Measurements from ENCODE around the gene CRISP1. TPM values are rescaled to one million over a fixed set of nuclear protein-coding genes. Genes with fewer than 3 reads are reported as not detected.

Gene CRISP1
- total RNA-seq, 1 experiment from 2014 or later: not detected

GRCh38 chr6:49856282-49856681 is 10.1 kb downstream of the CRISP1 start:
- H3T11ph ChIP-seq (ENCODE audit: low read length): no peak overlapping the region
- H4K8ac ChIP-seq (replicated peaks; ENCODE audit: insufficient read length, low read depth, low read length): no peak overlapping the region
- no peak overlapping the region for H3K27ac ChIP-seq (ENCODE audit: insufficient read length, low read depth, low read length)
- H3K79me2 ChIP-seq (ENCODE audit: insufficient read depth, low read length): no peaks in the 10 kb centered on the region
- H3K56ac ChIP-seq (ENCODE audit: insufficient read length, low read depth, low read length): no peak overlapping the region
- H3K23me2 ChIP-seq (ENCODE audit: insufficient read length, low read depth, low read length, poor library complexity, severe bottlenecking): no peaks in the 10 kb centered on the region
- no peak overlapping the region for H2BK120ac ChIP-seq (ENCODE audit: low read depth, low read length, poor library complexity, severe bottlenecking)
- H3K23ac ChIP-seq (ENCODE audit: insufficient read length, low read depth, low read length): no peak overlapping the region
- no peak for DNase-seq
- Mint-ChIP-seq H3K9me3 (peaks cover 0 to 2% of the 10 kb centered on the region in 2 experiments; a peak in 1 of 5 replicates), H3K36me3 (ENCODE audit: insufficient read depth in 1 of 3, low read depth in 3 of 3) (0 out of 7 replicates have a peak, but pooled peaks cover 0 to under 1% (median 0%) of the 10 kb centered on the region in 3 experiments), H3K27ac (no peak overlapping the region), H3K4me1 (no peaks in the 10 kb centered on the region), H3K4me3 (no peak overlapping the region), H3K27me3 (ENCODE audit: low read depth) (no peaks in the 10 kb centered on the region)
- no peak overlapping the region for H2AFZ ChIP-seq (ENCODE audit: low read length)
- H2BK15ac ChIP-seq (ENCODE audit: low read depth, low read length): no peak overlapping the region
- H3K18ac ChIP-seq (ENCODE audit: insufficient read length, low read depth, low read length): no peak overlapping the region
- H3K9ac ChIP-seq (ENCODE audit: extremely low read depth, insufficient read length, low read length): no peak overlapping the region
- no CpG with 5 or more reads among the region's 2 CpGs for WGBS (ENCODE audit: extremely low coverage, insufficient read length, low lambda C conversion rate)
- no peak overlapping the region for H2BK12ac ChIP-seq (ENCODE audit: insufficient read length, low read depth, low read length)
- no peaks in the 10 kb centered on the region for H3K4me1 ChIP-seq (ENCODE audit: insufficient read depth, low read length)
- H4K91ac ChIP-seq (ENCODE audit: insufficient read length, low read depth, low read length): no peak overlapping the region
- H2BK5ac ChIP-seq (ENCODE audit: insufficient read length, low read length): no peak overlapping the region
- no peak overlapping the region for H3K4ac ChIP-seq (ENCODE audit: low read depth, low read length)
- no peaks in the 10 kb centered on the region for H4K20me1 ChIP-seq (ENCODE audit: control insufficient read depth, insufficient read depth, insufficient read length)
- no peak overlapping the region for H3K14ac ChIP-seq (ENCODE audit: insufficient read depth, low read length)
- no peaks in the 10 kb centered on the region for H3K27me3 ChIP-seq (ENCODE audit: insufficient read depth, low read length)
- no peaks in the 10 kb centered on the region for H3K79me1 ChIP-seq (ENCODE audit: insufficient read depth, low read depth, low read length, poor library complexity, severe bottlenecking)
- no peak overlapping the region for H2BK20ac ChIP-seq (ENCODE audit: low read depth, low read length, poor library complexity, severe bottlenecking)
- TF ChIP-seq, protein P1, sequence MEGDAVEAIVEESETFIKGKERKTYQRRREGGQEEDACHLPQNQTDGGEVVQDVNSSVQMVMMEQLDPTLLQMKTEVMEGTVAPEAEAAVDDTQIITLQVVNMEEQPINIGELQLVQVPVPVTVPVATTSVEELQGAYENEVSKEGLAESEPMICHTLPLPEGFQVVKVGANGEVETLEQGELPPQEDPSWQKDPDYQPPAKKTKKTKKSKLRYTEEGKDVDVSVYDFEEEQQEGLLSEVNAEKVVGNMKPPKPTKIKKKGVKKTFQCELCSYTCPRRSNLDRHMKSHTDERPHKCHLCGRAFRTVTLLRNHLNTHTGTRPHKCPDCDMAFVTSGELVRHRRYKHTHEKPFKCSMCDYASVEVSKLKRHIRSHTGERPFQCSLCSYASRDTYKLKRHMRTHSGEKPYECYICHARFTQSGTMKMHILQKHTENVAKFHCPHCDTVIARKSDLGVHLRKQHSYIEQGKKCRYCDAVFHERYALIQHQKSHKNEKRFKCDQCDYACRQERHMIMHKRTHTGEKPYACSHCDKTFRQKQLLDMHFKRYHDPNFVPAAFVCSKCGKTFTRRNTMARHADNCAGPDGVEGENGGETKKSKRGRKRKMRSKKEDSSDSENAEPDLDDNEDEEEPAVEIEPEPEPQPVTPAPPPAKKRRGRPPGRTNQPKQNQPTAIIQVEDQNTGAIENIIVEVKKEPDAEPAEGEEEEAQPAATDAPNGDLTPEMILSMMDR (conservative IDR thresholded peaks at IDR 0.05): no peak
- H2AK5ac ChIP-seq (ENCODE audit: insufficient read length, low read length): no peak overlapping the region
- no peaks in the 10 kb centered on the region for H3K9me3 ChIP-seq (ENCODE audit: control insufficient read depth, low read depth, low read length)
- no peak overlapping the region for H4K5ac ChIP-seq (ENCODE audit: insufficient read length, low read depth, low read length)
- H3K4me2 ChIP-seq (ENCODE audit: insufficient read depth, insufficient read length, low read length): no peak overlapping the region
